Stimulated activated memory B cell treated with anti-CD40 and anti-IgM and Interleukin-4, amounts not matched to agents 10 μg/mL and 1 μg/mL and 100 μg/mL, for 72 hours (primary cell): ENCODE data around the gene CCDC12.
"Not testable (repeated sequence)": the region's sequence is repeated elsewhere in the genome, so short reads cannot be mapped to it uniquely, and the experiment has no call there.

Experiments used
- ATAC-seq: fragments of 150-1000 bp; cut with Tn5 transposase; 2 replicates; pipeline ENCODE4 v1.10.0; 2021
- H3K27ac Mint-ChIP-seq: one replicate; pipeline ENCODE4 v1.8.0; 2022; ENCODE audit warnings: mild to moderate bottlenecking, mixed read lengths
- H3K27me3 Mint-ChIP-seq: one replicate; pipeline ENCODE4 v1.8.0; 2022; ENCODE audit warnings: mixed read lengths
- H3K36me3 Mint-ChIP-seq: one replicate; pipeline ENCODE4 v1.8.0; 2022; ENCODE audit warnings: mixed read lengths
- H3K4me1 Mint-ChIP-seq: one replicate; pipeline ENCODE4 v1.8.0; 2022; ENCODE audit warnings: mixed read lengths
- H3K4me3 Mint-ChIP-seq: one replicate; pipeline ENCODE4 v1.8.0; 2022; ENCODE audit warnings: mild to moderate bottlenecking, moderate library complexity, mixed read lengths
- H3K9me3 Mint-ChIP-seq: one replicate; pipeline ENCODE4 v1.8.0; 2022; ENCODE audit warnings: mixed read lengths

CCDC12 gene

DNA sequence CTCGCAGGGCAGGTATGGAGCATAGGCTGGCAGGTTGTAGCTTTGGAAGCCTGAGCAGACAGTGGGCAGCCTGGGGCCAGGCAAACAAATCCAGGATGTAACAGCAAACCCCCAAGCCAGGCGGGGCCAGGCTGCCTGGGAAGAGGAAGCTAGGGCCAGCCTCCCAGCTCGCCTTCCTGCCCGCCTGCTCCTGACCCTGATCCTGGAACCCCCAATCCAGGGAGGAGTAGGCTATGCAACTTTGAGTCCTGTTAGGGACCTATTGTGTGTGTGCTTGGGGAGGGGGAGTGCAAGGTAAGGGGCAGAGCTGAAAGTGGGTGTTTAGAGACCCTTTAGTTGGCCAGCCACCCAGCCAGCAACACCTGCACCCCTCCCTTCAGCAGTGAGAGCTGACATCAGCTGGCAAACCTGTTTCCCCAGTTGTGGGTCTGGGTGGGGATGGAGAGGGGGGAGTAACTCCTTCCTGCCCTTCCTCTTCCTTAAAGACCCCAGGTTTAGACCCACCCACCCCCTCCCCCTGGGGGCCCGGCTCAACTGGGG, 5.5 kb upstream of the CCDC12 start:
- Mint-ChIP-seq H3K27ac (peak overlapping the region; percentile 46), H3K4me1 (peaks cover 78% of the 10 kb centered on the region), H3K9me3 (no peaks in the 10 kb centered on the region), H3K36me3 (peaks cover 15% of the 10 kb centered on the region), H3K4me3 (no peak overlapping the region), H3K27me3 (no peaks in the 10 kb centered on the region)
- no peak for ATAC-seq

DNA sequence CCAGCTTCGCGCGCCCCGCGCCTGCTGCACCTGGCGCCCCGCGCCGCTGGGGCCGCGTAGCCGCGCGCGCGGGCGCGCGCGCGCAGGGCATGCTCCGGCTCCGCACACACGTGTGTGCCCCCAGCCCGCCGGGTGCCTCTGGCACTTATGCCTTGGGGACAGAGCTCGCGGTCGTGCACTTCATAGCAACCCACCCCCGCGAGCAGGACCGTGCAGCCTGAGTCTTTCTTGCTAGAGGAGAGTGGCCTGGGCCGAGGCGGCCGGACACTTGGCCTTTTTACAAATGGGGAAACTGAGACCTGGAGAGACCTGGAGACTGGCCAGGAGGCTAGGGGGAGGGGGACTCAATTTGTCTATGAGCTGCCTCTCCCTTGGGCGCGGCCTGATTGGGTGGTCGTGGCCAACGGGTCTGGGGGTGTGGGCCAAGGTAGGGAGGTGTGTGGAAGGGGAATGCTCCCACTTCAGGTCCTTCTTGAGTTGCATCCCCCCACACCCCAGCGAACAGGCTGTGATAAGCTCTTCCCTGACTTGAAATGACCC, 3.5 kb upstream of the CCDC12 start:
- Mint-ChIP-seq H3K27me3 (no peaks in the 10 kb centered on the region), H3K36me3 (peaks cover 15% of the 10 kb centered on the region), H3K4me3 (peak overlapping the region; percentile 88), H3K27ac (peak overlapping the region; percentile 98), H3K4me1 (peaks cover 64% of the 10 kb centered on the region), H3K9me3 (no peaks in the 10 kb centered on the region)
- ATAC-seq = peak; percentile 10

DNA sequence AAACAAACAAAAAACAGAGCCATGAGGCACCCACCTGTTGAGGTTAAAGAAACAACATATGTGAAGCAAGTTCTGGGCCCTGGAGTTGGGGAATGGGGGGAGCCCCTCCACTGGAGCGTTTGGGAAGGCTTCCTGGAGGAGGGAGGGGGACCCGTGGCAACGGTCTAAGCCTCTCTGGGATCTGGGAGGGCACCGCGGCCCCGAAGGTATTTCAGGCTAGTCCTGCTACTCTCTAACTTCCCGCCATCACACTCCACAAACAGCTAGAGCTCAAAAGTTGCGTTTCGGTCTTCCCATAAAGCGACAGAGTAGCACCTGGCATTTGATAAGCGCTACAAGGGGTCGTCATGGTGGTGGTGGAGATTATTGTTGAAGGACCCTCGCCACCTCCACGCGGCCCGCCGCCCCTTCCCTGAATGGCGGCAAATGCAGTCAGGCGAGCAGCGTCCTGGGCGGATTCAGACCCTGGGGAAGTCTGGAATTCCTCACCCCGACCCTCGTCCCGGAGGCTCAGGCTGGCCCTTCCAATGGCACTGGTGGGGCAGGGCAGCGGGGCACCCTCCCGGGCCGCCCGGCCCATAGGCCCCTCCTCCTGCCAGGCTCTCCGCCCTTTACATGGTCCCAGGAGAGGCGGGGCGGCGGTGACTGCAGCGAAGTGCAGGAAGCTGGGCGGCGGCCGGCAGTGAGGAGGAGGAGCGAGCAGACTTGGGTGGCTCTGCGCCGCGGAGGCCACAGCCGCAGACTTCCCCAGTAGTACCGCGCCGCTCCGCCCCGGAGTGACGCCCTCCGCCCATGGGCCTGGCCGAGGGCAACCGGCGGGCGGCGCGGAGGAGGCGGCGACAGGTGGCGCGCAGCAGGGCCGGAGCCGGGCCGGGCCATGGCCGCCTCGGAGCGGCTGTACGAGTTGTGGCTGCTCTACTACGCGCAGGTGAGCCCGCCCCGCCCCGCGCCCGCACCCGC, 2.7 kb upstream of the CCDC12 start, which contains the start of gene NBEAL2:
Gene NBEAL2, plus strand, starts transcription at position 682 of the 960 bp plus-strand sequence. Its CDS starts 196 bp downstream, at position 878.
- Mint-ChIP-seq H3K4me1 (peaks cover 64% of the 10 kb centered on the region), H3K27me3 (no peaks in the 10 kb centered on the region), H3K36me3 (peaks cover 10% of the 10 kb centered on the region), H3K27ac (peak within 1 kb of the TSS; percentile 98), H3K4me3 (peak within 1 kb of the TSS; percentile 89), H3K9me3 (no peaks in the 10 kb centered on the region)
- ATAC-seq = peak; percentile 90

DNA sequence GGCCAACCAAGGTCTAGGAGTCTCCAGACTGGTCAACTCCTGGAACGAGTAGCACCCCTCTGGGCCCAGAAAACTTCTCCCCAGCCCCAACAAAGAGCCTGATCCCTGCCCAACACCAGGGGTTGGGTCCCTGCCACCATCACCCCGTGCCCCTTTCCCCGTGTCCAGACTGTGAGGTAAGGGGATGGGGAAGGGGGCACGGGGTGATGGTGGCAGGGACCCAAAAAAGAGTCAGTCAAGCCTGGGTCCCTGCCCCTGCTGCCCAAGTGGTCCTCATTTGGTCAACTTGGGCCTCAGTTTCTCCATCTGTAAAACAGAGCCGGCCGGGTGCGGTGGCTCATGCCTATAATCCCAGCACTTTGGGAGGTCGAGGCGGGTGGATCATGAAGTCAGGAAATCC, 1.8 kb upstream of the CCDC12 start:
- no peak for ATAC-seq
- H3K27me3 Mint-ChIP-seq = no peaks in the 10 kb centered on the region
- peaks cover 14% of the 10 kb centered on the region for H3K36me3 Mint-ChIP-seq
- H3K9me3 Mint-ChIP-seq = no peaks in the 10 kb centered on the region
- peak overlapping the region; percentile 98 for H3K27ac Mint-ChIP-seq
- peaks cover 68% of the 10 kb centered on the region for H3K4me1 Mint-ChIP-seq
- peak overlapping the region; percentile 97 for H3K4me3 Mint-ChIP-seq

DNA sequence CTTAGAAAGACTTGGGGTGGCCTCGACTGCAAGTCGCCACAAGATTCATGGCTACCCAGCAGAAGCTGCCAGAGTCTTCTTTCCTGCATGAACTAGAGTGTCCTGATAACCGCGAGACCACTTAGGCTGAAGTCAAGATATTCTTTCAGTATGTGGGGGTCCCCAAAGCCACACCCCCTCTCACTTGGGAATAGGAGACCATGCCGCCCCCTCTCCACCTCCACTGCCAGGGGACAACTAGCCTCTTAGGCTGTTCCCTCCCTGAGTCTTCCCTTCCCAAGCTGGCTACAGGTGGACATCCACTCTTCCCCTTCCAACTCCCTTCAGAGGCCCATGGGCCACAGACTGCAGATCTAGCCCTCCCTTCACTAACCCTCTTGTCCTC, 1.3 kb upstream of the CCDC12 start:
- ATAC-seq = no peak
- H3K27ac Mint-ChIP-seq = peak overlapping the region; percentile 98
- H3K9me3 Mint-ChIP-seq = no peaks in the 10 kb centered on the region
- peak overlapping the region; percentile 97 for H3K4me3 Mint-ChIP-seq
- peaks cover 66% of the 10 kb centered on the region for H3K4me1 Mint-ChIP-seq
- no peaks in the 10 kb centered on the region for H3K27me3 Mint-ChIP-seq
- H3K36me3 Mint-ChIP-seq = peaks cover 14% of the 10 kb centered on the region

DNA sequence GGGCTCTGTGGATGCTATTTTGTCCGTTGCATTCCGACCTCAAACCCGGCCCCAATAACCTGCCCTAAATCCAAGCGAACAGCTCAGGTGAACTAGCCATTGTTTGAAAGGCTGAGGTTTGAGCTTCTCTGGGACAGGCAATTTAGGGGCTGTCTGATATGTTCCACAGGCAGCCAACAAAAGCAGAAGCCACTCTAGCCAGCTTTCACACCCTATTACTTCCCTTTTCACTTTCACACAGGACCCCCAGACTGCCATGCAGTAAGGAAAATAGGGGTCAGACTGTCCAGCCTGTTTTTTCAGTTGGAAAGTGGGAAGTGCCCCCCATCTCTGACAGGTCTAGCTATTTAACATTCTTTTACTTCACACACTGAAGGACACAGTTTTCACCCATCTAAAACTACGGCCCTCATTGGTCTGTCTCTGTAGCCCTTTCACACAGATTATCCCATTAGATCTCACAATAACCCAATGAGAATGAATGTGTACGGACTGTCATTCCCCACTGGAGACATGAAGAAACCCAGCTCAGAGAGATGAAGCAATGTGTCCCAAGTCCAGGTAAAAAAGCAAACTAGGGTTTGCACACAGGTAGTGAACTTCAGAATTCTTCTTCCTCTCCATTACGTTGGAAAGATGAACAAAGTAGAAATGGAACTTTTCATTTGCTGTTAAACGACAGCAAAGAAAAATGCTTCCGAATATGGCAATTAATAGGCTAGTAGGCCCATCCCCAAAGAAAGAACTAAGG, 1.9 kb downstream of the CCDC12 start:
- peak; percentile 36 for ATAC-seq
- peaks cover 77% of the 10 kb centered on the region for H3K4me1 Mint-ChIP-seq
- peak overlapping the region; percentile 97 for H3K4me3 Mint-ChIP-seq
- H3K27ac Mint-ChIP-seq = peak overlapping the region; percentile 98
- H3K9me3 Mint-ChIP-seq = no peaks in the 10 kb centered on the region
- no peaks in the 10 kb centered on the region for H3K27me3 Mint-ChIP-seq
- H3K36me3 Mint-ChIP-seq = peaks cover 34% of the 10 kb centered on the region

DNA sequence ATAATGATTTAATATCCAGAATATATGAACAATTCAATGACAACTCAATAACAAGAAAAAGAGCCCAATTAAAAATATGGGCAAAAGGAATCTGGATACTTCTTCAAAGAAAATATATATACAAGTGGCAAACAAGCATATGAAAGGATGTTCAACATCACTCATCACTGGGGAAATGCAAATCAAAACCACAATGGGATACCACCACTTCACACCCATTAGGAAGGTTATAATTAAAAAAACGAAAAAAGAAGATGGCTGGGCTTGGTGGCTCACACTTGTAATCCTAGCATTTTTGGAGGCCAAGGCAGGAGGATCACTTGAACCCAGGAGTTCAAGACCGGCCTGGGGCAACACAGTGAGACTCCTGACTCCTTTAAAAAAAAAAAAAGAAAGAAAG, 4.1 kb downstream of the CCDC12 start:
- ATAC-seq = no peak
- H3K36me3 Mint-ChIP-seq = peaks cover 46% of the 10 kb centered on the region
- H3K9me3 Mint-ChIP-seq = no peaks in the 10 kb centered on the region

GRCh38 chr3:46971742-46972141, 4.8 kb downstream of the CCDC12 start:
- Mint-ChIP-seq H3K27me3 (no peaks in the 10 kb centered on the region), H3K9me3 (no peaks in the 10 kb centered on the region), H3K4me3 (peak overlapping the region; percentile 25), H3K4me1 (peaks cover 83% of the 10 kb centered on the region), H3K36me3 (peaks cover 53% of the 10 kb centered on the region), H3K27ac (peak overlapping the region; percentile 81)
- no peak for ATAC-seq

More for the DNA sequence above, 4.1 kb downstream of the CCDC12 start:
- Mint-ChIP-seq H3K27ac (peak overlapping the region; percentile 81), H3K27me3 (no peaks in the 10 kb centered on the region), H3K4me3 (peak overlapping the region; percentile 57), H3K4me1 (peaks cover 83% of the 10 kb centered on the region)

DNA sequence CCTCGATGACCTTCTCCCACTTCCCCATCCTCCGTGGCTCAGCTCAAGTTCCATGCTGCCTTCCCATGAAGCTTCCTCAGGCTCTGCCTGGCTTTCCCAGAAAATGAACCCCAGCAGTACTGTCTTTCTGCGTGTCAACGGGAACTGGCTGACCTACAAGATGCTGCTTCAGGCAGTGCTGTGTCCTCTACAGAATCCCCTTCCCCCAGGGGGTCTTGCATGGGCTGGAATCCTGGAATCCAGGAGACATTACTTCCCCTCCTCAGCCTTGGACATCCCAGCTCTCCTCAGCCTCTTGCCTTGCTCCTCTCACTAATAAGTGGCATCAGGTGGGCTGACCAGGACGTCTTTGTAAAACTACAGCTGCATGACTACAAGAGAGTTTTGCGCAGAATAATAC, 5.4 kb downstream of the CCDC12 start:
- Mint-ChIP-seq H3K4me3 (peak overlapping the region; percentile 25), H3K4me1 (peaks cover 89% of the 10 kb centered on the region), H3K27ac (peak overlapping the region; percentile 81), H3K9me3 (no peaks in the 10 kb centered on the region), H3K36me3 (peaks cover 54% of the 10 kb centered on the region), H3K27me3 (no peaks in the 10 kb centered on the region)
- ATAC-seq = no peak

DNA sequence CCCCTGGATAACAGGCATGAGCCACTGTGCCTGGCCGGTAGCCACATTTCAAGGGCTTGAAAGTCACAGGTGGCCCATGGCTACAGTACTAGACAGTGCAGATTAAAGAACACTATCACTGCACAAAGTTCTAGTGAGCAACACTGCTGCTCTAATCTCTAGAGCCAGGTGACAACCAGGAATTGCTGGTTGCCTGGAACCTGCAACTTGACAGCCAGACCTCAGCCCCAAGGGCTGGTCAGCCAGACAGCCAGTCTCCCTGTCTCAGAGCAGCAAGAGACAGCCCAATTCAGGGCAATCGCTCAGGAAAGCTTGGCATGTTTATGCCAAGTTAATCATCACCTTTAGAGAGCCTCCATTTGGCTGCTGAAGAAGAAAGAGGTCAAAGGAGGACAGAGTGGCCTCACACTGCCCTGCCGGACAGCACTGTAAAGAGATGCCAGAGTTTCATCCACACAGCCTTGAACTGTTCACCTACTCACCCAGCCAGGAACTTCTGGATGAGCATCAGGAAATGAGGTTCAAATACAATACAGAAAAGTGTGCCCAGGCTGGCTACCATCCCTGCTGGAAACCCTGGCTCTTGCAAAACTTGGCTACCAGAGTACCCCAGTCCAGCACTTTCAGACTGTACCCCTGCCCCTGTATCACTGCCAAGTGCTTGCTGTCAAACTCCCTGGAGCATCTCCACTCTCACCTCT, 6.0 kb downstream of the CCDC12 start:
- ATAC-seq = no peak
- peaks cover 59% of the 10 kb centered on the region for H3K36me3 Mint-ChIP-seq
- peak overlapping the region; percentile 81 for H3K27ac Mint-ChIP-seq
- peaks cover 95% of the 10 kb centered on the region for H3K4me1 Mint-ChIP-seq
- no peaks in the 10 kb centered on the region for H3K9me3 Mint-ChIP-seq
- peak overlapping the region; percentile 25 for H3K4me3 Mint-ChIP-seq
- H3K27me3 Mint-ChIP-seq = no peaks in the 10 kb centered on the region

DNA sequence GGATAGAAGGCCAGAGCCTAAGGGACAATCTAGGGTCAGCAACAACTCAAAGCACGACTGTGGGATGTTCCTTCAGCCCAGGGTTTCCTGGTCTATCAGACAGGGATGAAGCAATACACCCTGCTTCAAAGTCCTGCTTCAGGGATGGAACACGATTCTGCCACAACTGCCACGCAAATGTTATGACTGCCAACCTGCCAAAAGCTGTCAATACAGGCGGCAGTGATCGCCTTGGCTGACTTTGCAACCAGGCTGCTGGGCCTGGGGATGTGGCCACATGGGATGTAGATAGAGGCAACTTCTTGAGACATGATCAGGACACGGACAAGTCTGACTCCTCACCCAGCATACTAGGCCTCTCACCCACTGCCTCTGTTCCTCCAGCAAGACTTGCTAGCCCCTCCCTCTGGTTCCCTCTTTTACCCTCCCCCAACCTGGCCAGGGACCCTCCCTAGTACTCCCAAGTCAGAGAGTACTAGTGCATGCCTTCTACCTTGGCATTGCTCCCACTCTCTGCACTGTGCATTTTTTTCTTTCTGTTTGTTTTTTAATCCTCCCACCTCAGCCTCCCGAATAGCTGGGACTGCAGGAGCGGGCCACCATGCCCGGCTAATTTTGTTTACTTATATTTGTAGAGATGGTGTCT, 7.6 kb downstream of the CCDC12 start:
- Mint-ChIP-seq H3K27ac (peak overlapping the region; percentile 71), H3K4me1 (peaks cover 88% of the 10 kb centered on the region), H3K9me3 (no peaks in the 10 kb centered on the region), H3K36me3 (peaks cover 56% of the 10 kb centered on the region), H3K4me3 (no peak overlapping the region), H3K27me3 (no peaks in the 10 kb centered on the region)
- ATAC-seq = no peak

DNA sequence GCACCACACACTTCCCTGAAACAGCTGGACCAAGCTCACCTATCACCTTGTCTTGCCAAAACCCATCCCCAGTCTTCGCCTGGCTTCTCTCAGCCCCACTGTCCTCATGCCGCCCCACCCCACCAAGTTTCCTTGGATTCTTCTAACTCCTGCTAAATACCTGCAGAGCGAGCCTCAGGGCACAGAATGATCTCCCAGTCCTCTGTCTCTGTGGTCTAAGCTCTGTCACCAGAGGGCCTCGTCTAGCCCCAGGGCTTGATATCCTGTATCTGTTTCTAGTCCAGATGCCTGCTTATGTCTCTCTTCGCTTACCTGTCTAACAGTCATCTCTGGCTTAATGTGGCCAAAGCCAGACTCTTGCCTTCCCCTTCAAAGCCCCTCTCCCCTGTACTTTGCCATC, 9.7 kb downstream of the CCDC12 start:
- H3K27ac Mint-ChIP-seq = peak overlapping the region; percentile 65
- peaks cover 54% of the 10 kb centered on the region for H3K36me3 Mint-ChIP-seq
- H3K4me1 Mint-ChIP-seq = peaks cover 77% of the 10 kb centered on the region
- no peaks in the 10 kb centered on the region for H3K27me3 Mint-ChIP-seq
- ATAC-seq = peak; percentile 21
- peak overlapping the region; percentile 6 for H3K4me3 Mint-ChIP-seq
- H3K9me3 Mint-ChIP-seq = no peaks in the 10 kb centered on the region

DNA sequence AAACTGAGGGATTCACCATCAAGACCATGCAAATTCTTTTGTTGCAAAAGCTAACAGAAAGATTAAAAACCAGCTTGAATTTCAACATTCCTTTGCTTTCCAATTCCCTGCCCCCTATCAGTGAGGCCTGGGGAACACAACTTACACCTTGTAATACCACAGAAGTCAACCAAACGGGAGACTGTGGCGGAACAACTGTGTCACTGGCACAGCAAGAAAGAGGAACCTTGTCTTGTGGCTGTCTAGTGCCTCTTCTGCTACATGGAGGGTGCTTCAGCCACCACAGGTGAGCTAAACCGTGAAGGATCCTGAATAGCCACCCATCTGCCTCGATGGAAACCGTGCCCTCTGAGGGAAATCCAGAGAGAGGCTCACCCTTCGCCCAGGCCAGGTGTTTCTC, 11.4 kb downstream of the CCDC12 start:
- ATAC-seq = peak; percentile 96
- Mint-ChIP-seq H3K27ac (peak overlapping the region; percentile 65), H3K4me3 (peak overlapping the region; percentile 32), H3K27me3 (no peaks in the 10 kb centered on the region), H3K9me3 (no peaks in the 10 kb centered on the region), H3K36me3 (peaks cover 52% of the 10 kb centered on the region), H3K4me1 (peaks cover 77% of the 10 kb centered on the region)

DNA sequence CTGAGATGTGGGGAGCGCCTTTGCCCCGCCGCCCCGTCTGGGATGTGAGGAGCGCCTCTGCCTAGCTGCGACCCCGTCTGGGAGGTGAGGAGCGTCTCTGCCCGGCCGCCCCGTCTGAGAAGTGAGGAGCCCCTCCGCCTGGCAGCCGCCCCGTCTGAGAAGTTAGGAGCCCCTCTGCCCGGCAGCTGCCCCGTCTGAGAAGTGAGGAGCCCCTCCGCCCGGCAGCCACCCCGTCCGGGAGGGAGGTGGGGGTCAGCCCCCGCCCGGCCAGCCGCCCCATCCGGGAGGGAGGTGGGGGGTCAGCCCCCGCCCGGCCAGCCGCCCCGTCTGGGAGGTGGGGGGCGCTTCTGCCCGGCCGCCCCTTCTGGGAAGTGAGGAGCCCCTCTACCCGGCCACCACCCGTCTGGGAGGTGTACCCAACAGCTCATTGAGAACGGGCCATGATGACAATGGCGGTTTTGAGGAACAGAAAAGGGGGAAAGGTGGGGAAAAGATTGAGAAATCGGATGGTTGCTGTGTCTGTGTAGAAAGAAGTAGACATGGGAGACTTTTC, 12.4 kb downstream of the CCDC12 start:
- not testable (repeated sequence) for H3K27me3 Mint-ChIP-seq, ATAC-seq, H3K27ac Mint-ChIP-seq, H3K9me3 Mint-ChIP-seq, H3K4me3 Mint-ChIP-seq
- peaks cover 54% of the 10 kb centered on the region for H3K36me3 Mint-ChIP-seq
- H3K4me1 Mint-ChIP-seq = peaks cover 77% of the 10 kb centered on the region
